Esophagus (tissue), 2 donors: ENCODE data around the gene LDB3. TPM values are rescaled to one million over a fixed set of nuclear protein-coding genes. Genes with fewer than 3 reads are reported as not detected.
A peak's percentile ranks its signal among the peaks of the same experiment; 100 is the strongest.

Experiments used
- H3K27ac ChIP-seq, 2 donors: one replicate each; pipeline ENCODE4 v1.5.1; 2013; ENCODE audit warnings: low read depth in 2 of 2, mild to moderate bottlenecking in 2 of 2, inconsistent platforms in 1 of 2, low read length in 1 of 2, moderate library complexity in 1 of 2
- H3K27me3 ChIP-seq, 2 donors: one replicate each; pipeline ENCODE4 v1.6.1; 2013; ENCODE audit warnings: low read length in 2 of 2, control low read depth in 1 of 2, mild to moderate bottlenecking in 1 of 2; ENCODE audit not compliant: insufficient read depth in 2 of 2, control insufficient read depth in 1 of 2
- H3K36me3 ChIP-seq, 2 donors: one replicate each; pipeline ENCODE4 v1.6.1; 2013; ENCODE audit warnings: low read length in 1 of 2; ENCODE audit not compliant: control insufficient read depth in 2 of 2, insufficient read depth in 2 of 2
- H3K4me1 ChIP-seq, 2 donors: one replicate each; pipeline ENCODE4 v1.6.1; 2013; ENCODE audit warnings: low read length in 1 of 2; ENCODE audit not compliant: control insufficient read depth in 2 of 2, insufficient read depth in 2 of 2
- H3K4me3 ChIP-seq, 2 donors: one replicate each; pipeline ENCODE4 v1.5.1; 2013; ENCODE audit warnings: low read length in 2 of 2, mild to moderate bottlenecking in 2 of 2, low read depth in 1 of 2, moderate library complexity in 1 of 2
- H3K9me3 ChIP-seq, 2 donors: one replicate each; pipeline ENCODE4 v1.6.1; 2013; ENCODE audit warnings: mild to moderate bottlenecking in 2 of 2, low read depth in 1 of 2, low read length in 1 of 2, moderate library complexity in 1 of 2; ENCODE audit not compliant: control insufficient read depth in 2 of 2, insufficient read depth in 1 of 2
- WGBS, 2 donors: extraction: QIAGEN DNeasy Blood & Tissue Kit; methylation state at CpG; one replicate each; pipeline ENCODE4 v1.1.7; 2013; 5-methylcytosine and 5-hydroxymethylcytosine counted together
- polyA plus RNA-seq, 2 donors: library from polyadenylated mRNA; stranded (reverse); fragments of 200-250 nt; gene quantifications; one replicate each; pipeline ENCODE4 v1.2.3, GENCODE V29; 2013
- donor health status: healthy with polysubstance abuse.
- donor health status: Bipolar disorder and iron deficiency.

LDB3 gene
- polyA plus RNA-seq, 2 donors: 1.4 to 2.4 TPM

DNA sequence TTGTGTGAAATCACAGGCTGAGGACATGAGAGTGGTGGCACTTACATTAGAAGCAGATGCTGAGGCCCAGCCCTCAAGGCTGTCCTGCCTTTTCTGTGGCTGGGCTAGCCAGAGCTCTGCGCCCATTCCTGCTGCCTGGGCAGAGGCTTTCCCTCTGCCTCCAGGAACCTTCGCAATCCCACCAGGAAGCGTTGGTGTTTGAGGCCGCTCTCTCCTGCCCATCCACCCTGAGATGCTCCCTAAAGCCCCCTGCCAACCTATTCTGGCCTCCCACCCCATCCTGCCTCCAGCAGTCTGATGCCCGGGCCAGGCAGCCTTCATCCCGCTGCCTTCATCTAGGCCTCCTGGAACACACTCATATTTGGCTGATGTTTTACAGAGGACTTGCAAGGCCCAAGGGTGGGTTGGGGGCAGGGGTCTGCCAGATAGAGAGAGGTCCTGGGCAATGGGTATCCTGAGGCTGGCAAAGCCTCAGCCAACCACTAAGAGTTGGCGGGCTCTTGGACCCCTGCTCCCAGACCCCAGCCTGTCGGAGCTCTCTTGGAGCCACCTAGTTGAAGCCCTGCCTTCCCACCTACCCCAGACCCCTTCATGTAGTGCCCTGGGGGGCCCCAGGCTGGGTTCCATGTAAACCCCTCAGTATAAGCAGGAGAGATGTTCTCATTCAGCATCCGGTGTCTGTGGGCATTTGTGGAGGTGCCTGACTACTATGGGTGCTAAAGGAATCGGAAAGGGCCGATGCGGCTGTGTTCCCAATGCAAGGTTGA, 32.7 kb downstream of the LDB3 start:
- Histone ChIP-seq H3K9me3 (no peaks in the 10 kb centered on the region), H3K4me1 (no peaks in the 10 kb centered on the region), H3K36me3 (no peaks in the 10 kb centered on the region), H3K27ac (no peak overlapping the region), H3K27me3 (no peaks in the 10 kb centered on the region), H3K4me3 (no peak overlapping the region)
- WGBS, 2 donors: 94 to 96% methylated on average over 12 of the region's 12 CpGs

DNA sequence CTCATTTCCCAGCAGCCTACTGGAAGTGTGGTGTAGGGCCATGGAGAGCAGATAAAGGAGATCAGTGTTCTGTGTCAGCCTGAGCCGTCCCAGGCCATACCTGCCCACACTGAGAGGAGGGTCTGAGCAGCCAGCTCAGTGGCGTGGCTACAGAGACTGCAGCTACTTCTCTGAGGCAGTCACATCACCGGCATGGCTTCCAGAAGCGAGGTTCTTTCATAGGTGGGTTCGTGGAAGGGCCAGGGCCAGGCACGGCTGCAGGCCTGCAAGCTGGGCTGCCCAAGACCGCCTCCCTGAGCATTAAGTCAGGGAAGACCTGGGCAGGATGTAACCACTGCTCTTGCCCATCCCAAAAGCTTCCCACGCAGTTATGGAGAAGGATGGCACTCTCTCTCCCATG, 34.9 kb downstream of the LDB3 start:
- Histone ChIP-seq H3K4me3 (no peak overlapping the region), H3K27ac (no peak overlapping the region), H3K9me3 (no peaks in the 10 kb centered on the region), H3K36me3 (no peaks in the 10 kb centered on the region), H3K27me3 (no peaks in the 10 kb centered on the region), H3K4me1 (no peaks in the 10 kb centered on the region)
- WGBS, 2 donors: 90 to 92% methylated on average over 8 of the region's 8 CpGs

DNA sequence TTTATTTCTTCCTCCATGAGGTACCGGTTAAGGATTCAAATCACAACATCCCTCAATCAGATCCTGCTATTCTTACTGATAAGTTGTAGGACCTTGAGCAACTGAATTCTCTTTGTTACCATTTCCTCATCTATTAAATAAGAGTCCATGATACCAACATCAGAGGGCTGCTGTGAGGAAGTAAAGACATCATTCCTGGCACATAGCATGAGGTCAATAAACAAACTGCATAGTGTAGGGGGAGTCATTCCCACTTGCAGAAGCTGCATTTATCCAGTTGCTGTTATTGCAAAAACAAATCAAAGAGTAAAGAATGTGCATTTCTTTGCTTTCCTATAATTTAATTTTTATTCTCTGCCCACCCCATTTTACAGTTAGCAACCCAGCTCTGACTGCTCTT, 36.8 kb downstream of the LDB3 start:
- Histone ChIP-seq H3K9me3 (no peaks in the 10 kb centered on the region), H3K4me3 (no peak overlapping the region), H3K4me1 (no peaks in the 10 kb centered on the region), H3K27me3 (no peaks in the 10 kb centered on the region), H3K36me3 (no peaks in the 10 kb centered on the region), H3K27ac (no peak overlapping the region)
- 88 to 89% methylated on average over 1 of the region's 1 CpG for WGBS, 2 donors

DNA sequence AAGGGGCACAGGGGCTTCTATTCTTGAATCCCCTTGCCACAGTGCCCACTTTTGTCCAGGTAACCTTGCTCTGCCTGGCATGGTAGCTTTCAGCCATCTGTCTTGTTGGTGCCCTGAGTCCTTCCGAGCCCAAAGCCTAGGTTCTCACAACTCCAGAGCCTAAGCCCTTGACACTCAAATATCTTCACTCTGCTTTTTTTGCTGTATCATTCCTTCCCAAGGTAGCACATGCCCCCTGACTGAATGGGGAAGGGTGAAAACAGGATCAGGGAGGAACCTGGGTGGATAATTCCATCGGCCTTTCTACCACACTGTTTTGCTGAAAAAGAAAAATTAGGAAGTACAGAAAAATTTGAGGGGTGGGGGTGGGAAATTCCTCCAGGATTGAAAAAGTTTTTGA, 37.6 kb downstream of the LDB3 start:
- Histone ChIP-seq H3K27me3 (no peaks in the 10 kb centered on the region), H3K9me3 (no peaks in the 10 kb centered on the region), H3K4me3 (no peak overlapping the region), H3K4me1 (peaks cover 0 to 4% of the 10 kb centered on the region in 2 donors), H3K27ac (no peak overlapping the region), H3K36me3 (no peaks in the 10 kb centered on the region)
- 91 to 93% methylated on average over 2 of the region's 2 CpGs for WGBS, 2 donors

DNA sequence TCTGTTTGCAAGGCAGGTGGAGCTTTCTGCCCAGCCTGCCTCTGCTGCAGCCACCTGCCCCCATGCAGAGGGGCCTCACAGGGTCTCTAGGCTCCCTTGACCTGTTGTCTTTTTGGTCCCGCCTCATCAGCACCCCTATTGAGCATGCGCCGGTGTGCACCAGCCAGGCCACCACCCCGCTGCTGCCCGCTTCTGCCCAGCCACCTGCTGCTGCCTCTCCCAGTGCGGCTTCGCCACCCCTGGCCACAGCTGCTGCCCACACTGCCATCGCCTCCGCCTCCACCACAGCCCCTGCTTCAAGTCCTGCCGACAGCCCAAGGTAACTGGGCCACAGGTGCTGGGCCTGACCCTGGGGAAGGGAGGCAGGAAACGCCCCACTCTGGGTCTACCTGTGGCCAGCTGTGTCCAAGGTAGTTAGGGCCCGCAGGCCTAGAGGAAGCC, 38.1 kb downstream of the LDB3 start:
- H3K27me3 ChIP-seq: no peaks in the 10 kb centered on the region
- H3K4me1 ChIP-seq: peaks cover 0 to 5% of the 10 kb centered on the region in 2 donors
- H3K9me3 ChIP-seq: no peaks in the 10 kb centered on the region
- H3K4me3 ChIP-seq: no peak overlapping the region
- H3K27ac ChIP-seq: no peak overlapping the region
- no peaks in the 10 kb centered on the region for H3K36me3 ChIP-seq
- 89 to 94% methylated on average over 12 of the region's 12 CpGs for WGBS, 2 donors

DNA sequence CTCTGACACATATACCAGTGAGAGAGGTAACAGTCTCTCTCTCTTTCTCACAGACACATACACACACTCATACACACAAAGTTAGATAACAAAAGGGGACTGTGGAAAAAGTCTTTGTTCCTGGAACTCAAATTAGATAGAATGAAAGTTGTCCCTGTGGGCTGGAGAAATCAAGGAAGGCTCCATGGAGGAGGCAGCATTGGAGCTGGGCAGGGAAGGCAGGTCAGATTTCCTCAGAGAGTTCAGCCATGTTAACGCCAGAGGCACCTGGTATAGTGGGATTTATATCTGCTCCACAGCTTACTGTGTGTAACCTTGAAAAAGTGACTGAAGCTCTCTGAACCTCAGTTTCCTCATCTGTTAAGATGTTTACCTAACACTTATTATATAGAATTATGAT, 38.7 kb downstream of the LDB3 start:
- Histone ChIP-seq H3K4me3 (no peak overlapping the region), H3K9me3 (no peaks in the 10 kb centered on the region), H3K4me1 (peaks cover 0 to 5% of the 10 kb centered on the region in 2 donors), H3K27ac (no peak overlapping the region), H3K36me3 (no peaks in the 10 kb centered on the region), H3K27me3 (no peaks in the 10 kb centered on the region)
- WGBS, 2 donors: 88 to 100% methylated on average over 1 of the region's 1 CpG

DNA sequence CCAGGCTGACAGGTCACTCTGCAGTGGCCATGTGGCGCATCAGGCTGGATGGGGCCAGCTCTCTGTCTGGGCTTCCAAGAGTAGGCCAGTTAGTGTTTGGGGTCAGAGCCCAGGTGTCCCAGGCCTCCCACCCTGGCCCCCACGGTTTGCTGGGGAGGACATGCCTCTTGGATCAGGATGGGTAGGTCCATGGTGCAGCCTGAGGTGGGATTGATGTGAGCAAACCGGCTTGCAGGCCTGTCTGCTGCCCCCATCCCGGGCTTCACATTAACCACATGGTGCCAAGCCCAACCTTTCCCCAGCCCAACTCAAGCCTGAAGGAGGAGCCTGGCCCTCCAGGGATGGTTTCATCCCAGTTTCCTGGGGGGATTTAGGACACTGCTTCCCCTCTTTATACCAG, 39.2 kb downstream of the LDB3 start:
- Histone ChIP-seq H3K27me3 (no peaks in the 10 kb centered on the region), H3K36me3 (no peaks in the 10 kb centered on the region), H3K9me3 (no peaks in the 10 kb centered on the region), H3K4me3 (no peak overlapping the region), H3K27ac (peak overlapping the region in 1 of 2 donors; percentile 37), H3K4me1 (peaks cover 0 to 8% of the 10 kb centered on the region in 2 donors)
- 61 to 65% methylated on average over 4 of the region's 4 CpGs for WGBS, 2 donors

DNA sequence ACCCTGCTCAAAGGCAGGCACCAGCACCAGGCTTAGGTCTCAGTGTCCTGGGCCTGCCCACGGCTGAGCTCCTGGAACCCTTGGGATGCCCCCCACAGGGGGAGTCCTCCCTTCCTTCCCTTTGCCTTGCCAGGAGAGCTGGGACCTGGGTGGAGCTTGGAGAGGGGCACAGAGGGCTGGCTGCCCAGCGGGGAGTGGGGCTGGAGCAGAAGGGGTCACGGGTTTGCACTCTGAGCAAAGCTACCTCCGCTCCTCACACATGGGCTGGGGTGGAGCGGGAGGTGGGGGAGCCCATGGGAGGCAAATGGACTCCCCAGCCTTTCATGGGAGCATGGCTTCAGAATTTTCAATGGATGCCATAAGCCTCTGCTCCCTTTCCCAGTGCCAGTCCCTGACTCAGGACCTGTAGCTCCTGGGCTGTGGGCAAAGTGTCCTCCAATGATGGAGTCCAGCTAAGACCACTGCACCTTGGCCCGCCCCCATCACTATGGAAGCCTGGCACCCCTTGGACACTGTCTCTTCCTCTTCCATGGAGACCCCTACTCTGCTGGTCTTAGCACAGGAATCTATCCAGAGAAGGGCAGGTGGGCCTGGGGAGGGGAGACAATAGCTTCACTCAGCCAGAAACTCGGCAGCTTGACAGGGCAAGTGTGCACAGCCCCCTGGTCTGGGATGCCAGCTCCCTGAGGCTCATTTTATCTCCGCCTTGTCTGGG, 39.9 kb downstream of the LDB3 start:
- Histone ChIP-seq H3K36me3 (no peaks in the 10 kb centered on the region), H3K9me3 (no peaks in the 10 kb centered on the region), H3K27ac (peak overlapping the region in 1 of 2 donors; percentile 6), H3K27me3 (no peaks in the 10 kb centered on the region), H3K4me3 (no peak overlapping the region), H3K4me1 (peaks cover 0 to 8% of the 10 kb centered on the region in 2 donors)
- WGBS, 2 donors: 88 to 91% methylated on average over 7 to 8 of the region's 8 CpGs

DNA sequence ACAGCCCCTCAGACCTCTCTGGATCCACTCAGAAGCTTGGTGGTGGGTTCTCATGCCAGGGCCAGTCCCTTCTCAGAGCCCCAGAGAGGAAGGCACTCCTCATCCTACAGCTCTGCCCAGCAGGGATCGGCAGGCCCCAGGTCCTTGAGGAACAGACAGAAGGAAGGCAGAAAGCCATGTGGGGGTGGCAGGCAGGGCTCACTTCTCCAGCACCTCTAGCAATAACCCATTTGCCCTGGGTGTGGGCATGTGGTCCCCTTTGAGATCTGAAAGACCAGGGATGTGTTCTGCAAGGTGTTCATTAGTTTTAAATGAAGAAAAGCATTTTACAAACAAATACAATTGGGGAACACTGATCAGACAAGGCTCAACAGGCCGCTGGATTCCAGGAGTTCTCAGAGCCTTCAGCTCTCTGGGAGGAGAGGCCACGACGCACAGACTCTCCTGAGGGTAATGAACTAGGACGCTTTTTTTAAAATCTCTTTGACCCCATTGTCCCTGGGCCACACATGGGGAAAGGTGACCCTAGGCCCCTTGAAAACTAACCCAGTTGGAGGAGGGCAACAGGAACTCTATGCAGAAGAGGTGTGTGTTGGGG, 40.6 kb downstream of the LDB3 start:
- no peak overlapping the region for H3K4me3 ChIP-seq
- 70% methylated on average over 5 of the region's 5 CpGs for WGBS, 2 donors
- H3K36me3 ChIP-seq: no peaks in the 10 kb centered on the region
- peak overlapping the region in 1 of 2 donors; percentile 6 for H3K27ac ChIP-seq
- H3K9me3 ChIP-seq: no peaks in the 10 kb centered on the region
- no peaks in the 10 kb centered on the region for H3K27me3 ChIP-seq
- H3K4me1 ChIP-seq: peaks cover 0 to 8% of the 10 kb centered on the region in 2 donors
